ENCODE results near the gene GAS2L1. TPM values are rescaled to one million over a fixed set of nuclear protein-coding genes. Genes with fewer than 3 reads are reported as not detected.

The GAS2L1 gene
- total RNA-seq, 1 experiment from 2014 or later = 22.7 TPM

- DNase-seq (ENCODE audit: low spot score) = peak; percentile 68
- no TSS peak for BruUV-seq (replicated peaks)
- peak overlapping the region; percentile 81 for H3K4me3 ChIP-seq (ENCODE audit: low read depth, low read length, poor library complexity, severe bottlenecking)
- ChIA-PET CTCF (no interaction called here), POLR2A (ENCODE audit: low non-redundant PET) (no interaction called here)
- H3K36me3 ChIP-seq (ENCODE audit: insufficient read depth, low read length, poor library complexity, severe bottlenecking) = peaks cover 68% of the 10 kb centered on the region
- intact Hi-C loops (cut with micrococcal nuclease; ENCODE audit: unreplicated experiment) = no loop called here
- TF ChIP-seq CTCF (conservative IDR thresholded peaks at IDR 0.05; ENCODE audit: low read depth, low read length) (no peak), EZH2 (IDR thresholded peaks at IDR 0.05; ENCODE audit: borderline replicate concordance, low read depth, low read length, poor library complexity, severe bottlenecking) (no peak)
- H3K27me3 ChIP-seq (replicated peaks; ENCODE audit: insufficient read depth, low read depth, low read length, poor library complexity) = no peaks in the 10 kb centered on the region
- peaks cover 44% of the 10 kb centered on the region for H3K4me1 ChIP-seq (ENCODE audit: insufficient read depth, low read length, poor library complexity, severe bottlenecking)
- no peaks in the 10 kb centered on the region for H3K9me3 ChIP-seq (ENCODE audit: low read depth, low read length, poor library complexity, severe bottlenecking)
- peak overlapping the region; percentile 100 for H3K27ac ChIP-seq (ENCODE audit: low read depth, low read length, poor library complexity, severe bottlenecking)
Measured at GRCh38 chr22:29268511-29269229, 37.8 kb upstream of the GAS2L1 start.

DNA sequence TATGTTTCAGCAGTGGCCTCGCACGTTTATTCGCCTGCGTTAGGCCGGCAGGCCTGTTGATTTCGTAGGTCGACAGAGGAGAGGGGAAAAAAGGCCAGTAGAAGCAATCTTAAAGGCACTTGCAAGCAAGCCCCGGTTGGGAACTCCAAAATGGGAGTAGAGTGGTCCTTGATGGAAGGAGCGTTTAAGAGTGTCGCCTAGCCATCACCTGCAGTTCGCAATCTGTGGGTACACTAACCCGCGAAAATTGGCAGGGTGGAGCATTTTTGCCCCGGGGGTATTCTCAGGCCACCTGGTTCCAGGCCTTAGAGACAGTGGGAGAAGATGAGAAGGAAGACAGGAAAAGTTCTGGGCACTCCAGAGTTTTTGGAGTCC lies 37.2 kb upstream of the GAS2L1 start:
- Histone ChIP-seq H3K4me3 (ENCODE audit: low read depth, low read length, poor library complexity, severe bottlenecking) (peak overlapping the region; percentile 81), H3K4me1 (ENCODE audit: insufficient read depth, low read length, poor library complexity, severe bottlenecking) (peaks cover 44% of the 10 kb centered on the region), H3K27ac (ENCODE audit: low read depth, low read length, poor library complexity, severe bottlenecking) (peak overlapping the region; percentile 100), H3K36me3 (ENCODE audit: insufficient read depth, low read length, poor library complexity, severe bottlenecking) (peaks cover 68% of the 10 kb centered on the region), H3K27me3 (replicated peaks; ENCODE audit: insufficient read depth, low read depth, low read length, poor library complexity) (no peaks in the 10 kb centered on the region), H3K9me3 (ENCODE audit: low read depth, low read length, poor library complexity, severe bottlenecking) (no peaks in the 10 kb centered on the region)
- no peak for TF ChIP-seq CTCF (conservative IDR thresholded peaks at IDR 0.05; ENCODE audit: low read depth, low read length)
- TF ChIP-seq EZH2 (IDR thresholded peaks at IDR 0.05; ENCODE audit: borderline replicate concordance, low read depth, low read length, poor library complexity, severe bottlenecking) = no peak
- no peak for DNase-seq (ENCODE audit: low spot score)
- ChIA-PET CTCF (no interaction called here), POLR2A (ENCODE audit: low non-redundant PET) (no interaction called here)
- intact Hi-C loops (cut with micrococcal nuclease; ENCODE audit: unreplicated experiment) = no loop called here
- no TSS peak for BruUV-seq (replicated peaks)

GRCh38 chr22:29269731-29270474 lies 36.5 kb upstream of the GAS2L1 start:
- intact Hi-C loops (cut with micrococcal nuclease; ENCODE audit: unreplicated experiment) = no loop called here
- Histone ChIP-seq H3K4me3 (ENCODE audit: low read depth, low read length, poor library complexity, severe bottlenecking) (peak overlapping the region; percentile 81), H3K9me3 (ENCODE audit: low read depth, low read length, poor library complexity, severe bottlenecking) (no peaks in the 10 kb centered on the region), H3K27ac (ENCODE audit: low read depth, low read length, poor library complexity, severe bottlenecking) (peak overlapping the region; percentile 100), H3K27me3 (replicated peaks; ENCODE audit: insufficient read depth, low read depth, low read length, poor library complexity) (no peaks in the 10 kb centered on the region), H3K4me1 (ENCODE audit: insufficient read depth, low read length, poor library complexity, severe bottlenecking) (peaks cover 48% of the 10 kb centered on the region), H3K36me3 (ENCODE audit: insufficient read depth, low read length, poor library complexity, severe bottlenecking) (peaks cover 70% of the 10 kb centered on the region)
- DNase-seq (ENCODE audit: low spot score) = no peak
- CTCF ChIA-PET = no interaction called here
- BruUV-seq (replicated peaks) = no TSS peak
- TF ChIP-seq CTCF (conservative IDR thresholded peaks at IDR 0.05; ENCODE audit: low read depth, low read length) (no peak), EZH2 (IDR thresholded peaks at IDR 0.05; ENCODE audit: borderline replicate concordance, low read depth, low read length, poor library complexity, severe bottlenecking) (no peak)
- POLR2A ChIA-PET (ENCODE audit: low non-redundant PET) = no interaction called here

Data from A673 (cell line).